Measurements from ENCODE around the gene DNMT3B. TPM values are rescaled to one million over a fixed set of nuclear protein-coding genes. Genes with fewer than 3 reads are reported as not detected.

The DNMT3B gene
- total RNA-seq, 3 donors from 2014 or later: 0.96 to 2.0 (median 1.8) TPM

- Histone ChIP-seq H3K27me3 (no peaks in the 10 kb centered on the region), H3K36me3 (no peaks in the 10 kb centered on the region), H3K27ac (no peak overlapping the region), H3K4me3 (no peak overlapping the region), H3K9me3 (no peaks in the 10 kb centered on the region), H3K4me1 (no peaks in the 10 kb centered on the region)
- TF ChIP-seq POLR2AphosphoS5 (IDR thresholded peaks at IDR 0.05) (no peak), CTCF (IDR thresholded peaks at IDR 0.05) (no peak), POLR2A (IDR thresholded peaks at IDR 0.05) (no peak)
- intact Hi-C loops (cut with DNase I; ENCODE audit: low total_unique reads): no loop called here
- DNase-seq (ENCODE audit: low spot score in 2 of 2): no peak
These were observed 66.0 kb downstream of the DNMT3B start for GRCh38 chr20:32828029-32828680.

- intact Hi-C loops (cut with DNase I; ENCODE audit: low total_unique reads): no loop called here
- Histone ChIP-seq H3K4me1 (no peaks in the 10 kb centered on the region), H3K9me3 (no peaks in the 10 kb centered on the region), H3K36me3 (no peaks in the 10 kb centered on the region), H3K4me3 (no peak overlapping the region), H3K27me3 (no peaks in the 10 kb centered on the region), H3K27ac (peak overlapping the region in 1 of 2 donors; percentile 53)
- DNase-seq (ENCODE audit: low spot score in 2 of 2): no peak
- TF ChIP-seq POLR2AphosphoS5 (IDR thresholded peaks at IDR 0.05): no peak
- no peak for TF ChIP-seq CTCF (IDR thresholded peaks at IDR 0.05)
- no peak for TF ChIP-seq POLR2A (IDR thresholded peaks at IDR 0.05)
These were observed 67.3 kb downstream of the DNMT3B start for GRCh38 chr20:32829311-32830005.

DNA sequence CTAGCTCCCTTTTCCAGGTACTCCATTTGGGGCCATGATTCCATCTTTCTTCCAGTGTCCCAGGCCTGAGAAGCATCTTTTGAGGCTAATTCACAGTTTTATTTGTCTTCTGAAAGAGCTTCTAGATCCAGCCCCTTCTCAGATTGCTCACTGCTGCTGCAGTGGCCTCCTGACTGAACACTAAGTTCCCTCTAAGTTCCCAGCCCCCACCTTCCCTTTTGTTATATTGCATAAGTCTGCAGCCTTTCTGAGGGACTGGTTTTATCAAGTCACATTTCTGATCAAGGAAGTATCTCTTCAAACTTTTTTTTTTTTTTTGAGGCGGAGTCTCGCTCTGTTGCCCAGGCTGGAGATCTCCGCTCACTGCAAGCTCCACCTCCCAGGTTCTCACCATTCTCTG is 68.3 kb downstream of the DNMT3B start:
- Histone ChIP-seq H3K27ac (peak overlapping the region in 1 of 2 donors; percentile 70), H3K4me3 (no peak overlapping the region), H3K27me3 (no peaks in the 10 kb centered on the region), H3K36me3 (no peaks in the 10 kb centered on the region), H3K4me1 (no peaks in the 10 kb centered on the region), H3K9me3 (no peaks in the 10 kb centered on the region)
- intact Hi-C loops (cut with DNase I; ENCODE audit: low total_unique reads): no loop called here
- no peak for TF ChIP-seq POLR2A (IDR thresholded peaks at IDR 0.05)
- TF ChIP-seq POLR2AphosphoS5 (IDR thresholded peaks at IDR 0.05): no peak
- TF ChIP-seq CTCF (IDR thresholded peaks at IDR 0.05): no peak
- no peak for DNase-seq (ENCODE audit: low spot score in 2 of 2)

DNA sequence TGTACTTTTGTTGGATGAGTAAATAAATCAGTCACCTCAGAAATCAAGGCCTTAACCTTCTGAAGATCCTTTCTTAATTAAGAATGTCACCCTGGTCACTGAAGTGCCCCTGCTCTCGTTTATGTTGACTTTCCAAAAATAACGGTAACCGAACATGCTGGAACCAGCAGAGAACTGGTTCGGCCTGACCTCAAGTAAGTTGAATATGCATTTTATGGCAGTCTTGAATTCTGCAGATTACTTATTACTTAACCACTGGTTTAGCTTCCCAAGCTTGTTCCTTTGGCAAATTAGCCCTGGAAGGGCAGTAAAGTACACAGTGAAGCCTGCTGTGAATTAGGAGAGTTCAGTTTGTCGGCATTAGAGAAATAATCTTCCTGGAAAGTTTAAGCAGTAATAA is 69.8 kb downstream of the DNMT3B start:
- Histone ChIP-seq H3K27me3 (no peaks in the 10 kb centered on the region), H3K36me3 (no peaks in the 10 kb centered on the region), H3K4me1 (no peaks in the 10 kb centered on the region), H3K27ac (no peak overlapping the region), H3K9me3 (no peaks in the 10 kb centered on the region), H3K4me3 (no peak overlapping the region)
- no peak for TF ChIP-seq POLR2AphosphoS5 (IDR thresholded peaks at IDR 0.05)
- TF ChIP-seq POLR2A (IDR thresholded peaks at IDR 0.05): no peak
- TF ChIP-seq CTCF (IDR thresholded peaks at IDR 0.05): no peak
- no peak for DNase-seq (ENCODE audit: low spot score in 2 of 2)
- intact Hi-C loops (cut with DNase I; ENCODE audit: low total_unique reads): no loop called here

GRCh38 chr20:32832664-32833063 is 70.5 kb downstream of the DNMT3B start:
- TF ChIP-seq POLR2A (IDR thresholded peaks at IDR 0.05) (no peak), POLR2AphosphoS5 (IDR thresholded peaks at IDR 0.05) (no peak), CTCF (IDR thresholded peaks at IDR 0.05) (no peak)
- H3K4me1 ChIP-seq: no peaks in the 10 kb centered on the region
- intact Hi-C loops (cut with DNase I; ENCODE audit: low total_unique reads): no loop called here
- no peak overlapping the region for H3K4me3 ChIP-seq
- no peak overlapping the region for H3K27ac ChIP-seq
- no peaks in the 10 kb centered on the region for H3K27me3 ChIP-seq
- H3K9me3 ChIP-seq: no peaks in the 10 kb centered on the region
- no peak for DNase-seq (ENCODE audit: low spot score in 2 of 2)
- H3K36me3 ChIP-seq: no peaks in the 10 kb centered on the region
